Endothelial cell of umbilical vein (primary cell): ENCODE data around the gene MPV17.
"Not testable (repeated sequence)": the region's sequence is repeated elsewhere in the genome, so short reads cannot be mapped to it uniquely, and the experiment has no call there.

Experiments used
- EZH2 ChIP-seq: IDR thresholded peaks from 2 replicates; pipeline ENCODE4 v1.6.1; 2012; ENCODE audit warnings: borderline replicate concordance, low read depth, mild to moderate bottlenecking, moderate library complexity, low read length, inconsistent platforms; ENCODE audit not compliant: severe bottlenecking
- POLR2A ChIP-seq: IDR thresholded peaks from 2 replicates; pipeline ENCODE4 v1.6.1; 2012; ENCODE audit warnings: low read depth, mild to moderate bottlenecking, control low read depth, low read length
- TF ChIP-seq, protein P1 (sequence below), 2 donors: IDR thresholded peaks; 1 replicate in 1 of 2; 2 replicates in 1 of 2; pipeline ENCODE4 v1.5.1; 2011; ENCODE audit warnings: low read length in 2 of 2, mild to moderate bottlenecking in 2 of 2, moderate library complexity in 2 of 2, control low read depth in 1 of 2, inconsistent platforms in 1 of 2, low read depth in 1 of 2; ENCODE audit not compliant: insufficient read depth in 1 of 2; ENCODE audit errors: extremely low read depth in 1 of 2
- TF ChIP-seq, protein P2 (sequence below): IDR thresholded peaks from 2 replicates; pipeline ENCODE4 v1.6.1; 2011; ENCODE audit not compliant: insufficient read depth, insufficient read length

DNA sequence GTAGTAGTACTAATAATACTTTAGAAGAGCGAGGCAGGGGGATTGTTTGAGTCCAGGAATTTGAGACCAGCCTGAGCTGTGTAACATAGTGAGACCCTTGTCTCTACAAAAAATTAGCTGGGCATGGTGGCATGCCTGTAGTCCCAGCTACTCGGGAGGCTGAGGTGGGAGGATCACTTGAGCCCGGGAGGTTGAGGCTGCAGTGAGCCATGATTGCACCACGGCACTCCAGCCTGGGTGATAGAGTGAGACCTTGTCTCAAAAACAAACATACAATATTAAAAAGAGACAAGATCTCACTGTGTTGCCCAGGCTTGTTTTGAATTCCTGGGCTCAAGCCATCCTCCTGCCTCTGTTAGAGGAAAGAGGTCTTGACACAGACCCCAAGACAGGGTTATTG lies 22.3 kb downstream of the MPV17 start:
- TF ChIP-seq, protein P1, sequence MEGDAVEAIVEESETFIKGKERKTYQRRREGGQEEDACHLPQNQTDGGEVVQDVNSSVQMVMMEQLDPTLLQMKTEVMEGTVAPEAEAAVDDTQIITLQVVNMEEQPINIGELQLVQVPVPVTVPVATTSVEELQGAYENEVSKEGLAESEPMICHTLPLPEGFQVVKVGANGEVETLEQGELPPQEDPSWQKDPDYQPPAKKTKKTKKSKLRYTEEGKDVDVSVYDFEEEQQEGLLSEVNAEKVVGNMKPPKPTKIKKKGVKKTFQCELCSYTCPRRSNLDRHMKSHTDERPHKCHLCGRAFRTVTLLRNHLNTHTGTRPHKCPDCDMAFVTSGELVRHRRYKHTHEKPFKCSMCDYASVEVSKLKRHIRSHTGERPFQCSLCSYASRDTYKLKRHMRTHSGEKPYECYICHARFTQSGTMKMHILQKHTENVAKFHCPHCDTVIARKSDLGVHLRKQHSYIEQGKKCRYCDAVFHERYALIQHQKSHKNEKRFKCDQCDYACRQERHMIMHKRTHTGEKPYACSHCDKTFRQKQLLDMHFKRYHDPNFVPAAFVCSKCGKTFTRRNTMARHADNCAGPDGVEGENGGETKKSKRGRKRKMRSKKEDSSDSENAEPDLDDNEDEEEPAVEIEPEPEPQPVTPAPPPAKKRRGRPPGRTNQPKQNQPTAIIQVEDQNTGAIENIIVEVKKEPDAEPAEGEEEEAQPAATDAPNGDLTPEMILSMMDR (IDR thresholded peaks at IDR 0.05; ENCODE audit: extremely low read depth in 1 of 2, insufficient read depth in 1 of 2, low read depth in 1 of 2, low read length in 2 of 2), result not testable (repeated sequence)
- not testable (repeated sequence) for TF ChIP-seq POLR2A, EZH2
- TF ChIP-seq, protein P2, sequence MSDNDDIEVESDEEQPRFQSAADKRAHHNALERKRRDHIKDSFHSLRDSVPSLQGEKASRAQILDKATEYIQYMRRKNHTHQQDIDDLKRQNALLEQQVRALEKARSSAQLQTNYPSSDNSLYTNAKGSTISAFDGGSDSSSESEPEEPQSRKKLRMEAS, result not testable (repeated sequence)
